Mammary epithelial cell (primary cell): Measurements from ENCODE around the gene ELOVL5.

Experiments used
- CTCF ChIP-seq, 2 donors: IDR thresholded peaks in 1 of 2; conservative IDR thresholded peaks in 1 of 2; 2 replicates each; pipeline ENCODE4 v1.5.1; 2011 to 2012; ENCODE audit warnings: inconsistent platforms in 2 of 2, low read length in 2 of 2, mild to moderate bottlenecking in 2 of 2, control low read depth in 1 of 2, low read depth in 1 of 2; ENCODE audit not compliant: insufficient read depth in 1 of 2; ENCODE audit errors: extremely low read depth in 1 of 2
- EZH2 ChIP-seq: IDR thresholded peaks from 2 replicates; pipeline ENCODE4 v1.6.1; 2012; ENCODE audit warnings: low read length, inconsistent platforms, borderline replicate concordance

GRCh38 chr6:53297004-53297403 lies 51.7 kb downstream of the ELOVL5 start:
- TF ChIP-seq CTCF (conservative IDR thresholded peaks at IDR 0.05 in 1 of 2, IDR thresholded peaks at IDR 0.05 in 1 of 2; ENCODE audit: extremely low read depth in 1 of 2, insufficient read depth in 1 of 2, low read depth in 1 of 2, low read length in 2 of 2): no peak
- TF ChIP-seq EZH2: no peak
